Activated B cell treated with CpG ODN at 0.5 μM for 24 hours (primary cell): Measurements from ENCODE around the gene DSCAM. TPM values are rescaled to one million over a fixed set of nuclear protein-coding genes. Genes with fewer than 3 reads are reported as not detected.

Source experiments
- ATAC-seq: fragments of 200-7000 bp; cut with Tn5 transposase; one replicate; pipeline ENCODE4 v1.10.0; 2021; ENCODE audit warnings: low read depth, mild to moderate bottlenecking, moderate library complexity
- CTCF ChIA-PET: fragments of 350-600 bp; sonication (Branson Sonifier 250); formaldehyde crosslinking; loops from one replicate; lab custom pipeline; 2021; ENCODE audit warnings: antibody characterized with exemption; lab: Charles Lee
- POLR2A ChIA-PET: fragments of 350-600 bp; sonication (Branson Sonifier 250); formaldehyde crosslinking; loops from one replicate; lab custom pipeline; 2021; ENCODE audit warnings: antibody characterized with exemption; lab: Charles Lee
- DNase-seq: peaks from one replicate; pipeline ENCODE4 v3.0.0; 2022
- H3K27ac Mint-ChIP-seq: one replicate; pipeline ENCODE4 v1.8.0; 2020; ENCODE audit warnings: mixed read lengths
- H3K27me3 Mint-ChIP-seq: one replicate; pipeline ENCODE4 v1.8.0; 2021; ENCODE audit warnings: mixed read lengths
- H3K36me3 Mint-ChIP-seq: one replicate; pipeline ENCODE4 v1.8.0; 2021; ENCODE audit warnings: low read depth, mixed read lengths
- H3K4me1 Mint-ChIP-seq: one replicate; pipeline ENCODE4 v1.8.0; 2021; ENCODE audit warnings: mixed read lengths
- H3K4me3 Mint-ChIP-seq: one replicate; pipeline ENCODE4 v1.8.0; 2020; ENCODE audit warnings: mild to moderate bottlenecking, mixed read lengths
- H3K9me3 Mint-ChIP-seq: one replicate; pipeline ENCODE4 v1.8.0; 2020; ENCODE audit warnings: mixed read lengths
- CTCF ChIP-seq: fragments of 200-600 bp; IDR thresholded peaks from one replicate; pipeline ENCODE4 v1.8.0; 2022; ENCODE audit warnings: antibody characterized with exemption, mild to moderate bottlenecking
- intact Hi-C: fragments of 100-400 bp; cut with micrococcal nuclease; formaldehyde crosslinking; loops from one replicate; pipeline ENCODE4 v1.15.1; 2024
- total RNA-seq: library from RNA; stranded (reverse); gene quantifications from 2 replicates; pipeline ENCODE4 v1.2.3, GENCODE V29; 2022

The DSCAM gene
- total RNA-seq, 1 donor from 2014 or later, result not detected

- no peaks in the 10 kb centered on the region for H3K4me1 Mint-ChIP-seq
- POLR2A ChIA-PET, result no interaction called here
- no peak for ATAC-seq
- no peak overlapping the region for H3K27ac Mint-ChIP-seq
- H3K9me3 Mint-ChIP-seq, result no peaks in the 10 kb centered on the region
- no peak for TF ChIP-seq CTCF
- H3K27me3 Mint-ChIP-seq, result no peaks in the 10 kb centered on the region
- DNase-seq, result no peak
- no peaks in the 10 kb centered on the region for H3K36me3 Mint-ChIP-seq
- no peak overlapping the region for H3K4me3 Mint-ChIP-seq
- intact Hi-C loops, result no loop called here
- CTCF ChIA-PET, result no interaction called here
These were observed 710.4 kb downstream of the DSCAM start for GRCh38 chr21:40136571-40136970.

- ATAC-seq (no peak), DNase-seq (no peak)
- no peak overlapping the region for H3K4me3 Mint-ChIP-seq
- CTCF ChIA-PET, result no interaction called here
- H3K36me3 Mint-ChIP-seq, result no peaks in the 10 kb centered on the region
- POLR2A ChIA-PET, result no interaction called here
- H3K27ac Mint-ChIP-seq, result no peak overlapping the region
- intact Hi-C loops, result no loop called here
- no peaks in the 10 kb centered on the region for H3K9me3 Mint-ChIP-seq
- no peaks in the 10 kb centered on the region for H3K27me3 Mint-ChIP-seq
- TF ChIP-seq CTCF, result no peak
- H3K4me1 Mint-ChIP-seq, result no peaks in the 10 kb centered on the region
These were observed 712.0 kb downstream of the DSCAM start for GRCh38 chr21:40134731-40135492.

GRCh38 chr21:40130476-40130875, 716.5 kb downstream of the DSCAM start:
- DNase-seq (no peak), ATAC-seq (no peak)
- H3K27me3 Mint-ChIP-seq, result no peaks in the 10 kb centered on the region
- H3K36me3 Mint-ChIP-seq, result no peaks in the 10 kb centered on the region
- ChIA-PET POLR2A (no interaction called here), CTCF (no interaction called here)
- no peak overlapping the region for H3K27ac Mint-ChIP-seq
- peaks cover 2% of the 10 kb centered on the region for H3K9me3 Mint-ChIP-seq
- intact Hi-C loops, result no loop called here
- no peak overlapping the region for H3K4me3 Mint-ChIP-seq
- H3K4me1 Mint-ChIP-seq, result no peaks in the 10 kb centered on the region
- no peak for TF ChIP-seq CTCF

- H3K27ac Mint-ChIP-seq, result no peak overlapping the region
- intact Hi-C loops, result no loop called here
- POLR2A ChIA-PET, result no interaction called here
- no peak for TF ChIP-seq CTCF
- DNase-seq (no peak), ATAC-seq (no peak)
- H3K4me3 Mint-ChIP-seq, result no peak overlapping the region
- no peaks in the 10 kb centered on the region for H3K27me3 Mint-ChIP-seq
- H3K36me3 Mint-ChIP-seq, result no peaks in the 10 kb centered on the region
- CTCF ChIA-PET, result no interaction called here
- H3K9me3 Mint-ChIP-seq, result peaks cover 2% of the 10 kb centered on the region
- no peaks in the 10 kb centered on the region for H3K4me1 Mint-ChIP-seq
These were observed 717.1 kb downstream of the DSCAM start for GRCh38 chr21:40129809-40130208.

GRCh38 chr21:40128891-40129290, 718.1 kb downstream of the DSCAM start:
- Mint-ChIP-seq H3K4me3 (no peak overlapping the region), H3K9me3 (peaks cover 2% of the 10 kb centered on the region), H3K36me3 (no peaks in the 10 kb centered on the region), H3K4me1 (no peaks in the 10 kb centered on the region), H3K27ac (no peak overlapping the region), H3K27me3 (no peaks in the 10 kb centered on the region)
- ChIA-PET POLR2A (no interaction called here), CTCF (no interaction called here)
- ATAC-seq, result no peak
- intact Hi-C loops, result no loop called here
- TF ChIP-seq CTCF, result no peak
- no peak for DNase-seq
